ENCODE results near the gene QRFP.

GRCh38 chr9:130854092-130854491, 42.5 kb downstream of the QRFP start:
- TF ChIP-seq POLR2A (IDR thresholded peaks at IDR 0.05) (no peak), CTCF (IDR thresholded peaks at IDR 0.05 in 4 of 5, conservative IDR thresholded peaks at IDR 0.05 in 1 of 5) (no peak)

All from gastrocnemius medialis (tissue), 4 donors.